Stimulated activated CD8-positive, alpha-beta memory T cell treated with anti-CD3 and anti-CD28 coated beads, Interleukin-15, amount 100 ng/mL, for 1 hour (primary cell): ENCODE data around the gene TIFAB.

ENCODE experiments used
- DNase-seq: peaks from one replicate; pipeline ENCODE4 v3.0.0-alpha.2; 2020; ENCODE audit warnings: low read depth

TIFAB gene

GRCh38 chr5:135442431-135443160 lies 9.6 kb downstream of the TIFAB start:
- no peak for DNase-seq

DNA sequence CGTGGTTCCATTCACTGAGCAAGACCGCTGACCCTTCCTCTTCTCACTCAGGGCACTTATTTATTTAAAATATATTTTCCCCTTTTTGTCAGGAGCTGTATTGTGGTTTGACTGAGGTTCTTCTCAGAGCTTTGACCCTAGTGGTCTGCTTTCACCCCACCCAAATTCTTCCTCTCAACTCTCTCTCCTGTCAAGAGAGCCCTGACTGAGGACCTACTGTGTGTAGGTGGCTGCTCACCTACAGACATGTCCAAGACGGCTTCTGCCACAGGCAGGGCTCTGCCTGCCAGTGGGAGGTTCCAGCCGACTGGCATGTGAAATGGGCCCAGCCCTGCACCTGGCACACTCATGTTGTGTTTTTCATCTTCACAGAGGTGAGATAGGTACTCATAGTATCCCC lies 10.2 kb downstream of the TIFAB start:
- no peak for DNase-seq

GRCh38 chr5:135441350-135441831 lies 10.8 kb downstream of the TIFAB start:
- DNase-seq = no peak

GRCh38 chr5:135440916-135441315 lies 11.2 kb downstream of the TIFAB start:
- no peak for DNase-seq

DNA sequence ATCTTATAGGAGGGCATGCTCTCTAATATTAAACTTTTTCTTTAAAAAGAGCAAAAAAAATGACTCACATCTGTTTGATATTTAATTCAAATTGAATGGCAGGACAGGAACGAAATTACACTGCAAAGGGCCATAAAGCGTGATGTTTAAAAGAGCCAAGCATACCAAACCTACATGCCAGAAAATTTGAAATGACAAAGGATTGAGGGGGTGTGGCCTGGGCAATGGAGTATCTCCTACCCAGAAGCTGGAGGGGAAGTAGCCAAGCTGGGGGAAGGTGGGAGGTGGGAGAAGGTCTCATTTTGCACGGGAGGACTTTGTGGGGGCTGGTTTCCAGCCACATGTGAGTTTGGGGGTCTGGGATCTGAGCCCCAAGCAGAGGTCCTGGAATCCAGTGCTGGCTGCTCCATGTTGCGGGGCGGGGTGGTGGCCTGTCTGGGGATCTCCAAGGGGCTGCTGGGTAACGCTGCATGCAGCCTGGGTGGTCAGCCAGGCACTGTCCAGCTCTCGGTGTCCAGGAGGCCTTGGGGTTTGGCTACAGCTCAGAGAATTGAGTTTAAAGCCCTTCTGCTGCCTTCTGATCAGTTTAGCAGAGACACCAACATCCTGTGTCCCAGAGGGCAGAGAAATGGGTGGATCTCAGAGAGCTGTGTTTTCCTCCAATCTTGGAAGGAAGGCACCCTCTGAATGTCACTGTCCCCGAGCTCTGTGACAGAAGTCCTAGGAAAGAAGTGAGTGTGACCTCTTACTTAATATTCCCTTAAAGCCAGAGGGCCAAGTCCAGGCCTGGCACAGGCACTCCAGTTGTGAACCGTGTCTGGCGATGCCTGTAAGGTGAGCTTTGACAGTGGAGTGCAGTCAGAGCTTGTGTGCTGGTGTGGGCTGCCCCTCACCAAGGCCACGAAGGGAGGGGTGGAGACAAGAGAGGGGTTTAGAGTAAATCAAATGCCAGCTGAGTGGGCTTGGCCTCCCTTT lies 12.6 kb downstream of the TIFAB start:
- no peak for DNase-seq

DNA sequence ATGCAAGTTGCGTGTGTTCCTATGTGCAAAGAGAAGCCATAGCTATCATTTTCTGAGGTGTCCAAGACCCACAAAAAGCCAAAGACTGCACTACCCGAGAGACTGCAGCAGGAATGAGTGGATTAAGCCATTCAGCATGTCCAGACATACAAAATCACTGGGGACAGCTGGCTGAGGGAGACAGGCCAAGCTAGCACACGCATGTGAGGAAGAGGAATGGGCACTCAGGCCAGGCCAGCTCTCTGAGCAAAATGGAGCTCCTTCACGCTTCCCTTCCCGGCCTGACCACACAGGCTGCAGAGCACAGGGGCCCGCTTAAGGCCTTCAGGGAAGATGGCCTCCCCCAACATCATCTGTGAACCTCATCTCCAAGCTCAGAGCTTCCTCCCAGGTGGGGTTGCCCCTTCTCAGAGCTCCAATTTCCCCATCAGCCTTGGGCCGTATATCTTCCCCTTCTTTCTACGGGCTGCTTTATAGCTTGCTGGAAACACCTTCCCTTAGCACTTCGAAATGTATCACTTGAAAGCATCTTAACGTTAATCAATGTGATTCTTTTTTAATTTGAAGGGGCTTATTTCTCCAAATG lies 13.4 kb downstream of the TIFAB start:
- DNase-seq = no peak

DNA sequence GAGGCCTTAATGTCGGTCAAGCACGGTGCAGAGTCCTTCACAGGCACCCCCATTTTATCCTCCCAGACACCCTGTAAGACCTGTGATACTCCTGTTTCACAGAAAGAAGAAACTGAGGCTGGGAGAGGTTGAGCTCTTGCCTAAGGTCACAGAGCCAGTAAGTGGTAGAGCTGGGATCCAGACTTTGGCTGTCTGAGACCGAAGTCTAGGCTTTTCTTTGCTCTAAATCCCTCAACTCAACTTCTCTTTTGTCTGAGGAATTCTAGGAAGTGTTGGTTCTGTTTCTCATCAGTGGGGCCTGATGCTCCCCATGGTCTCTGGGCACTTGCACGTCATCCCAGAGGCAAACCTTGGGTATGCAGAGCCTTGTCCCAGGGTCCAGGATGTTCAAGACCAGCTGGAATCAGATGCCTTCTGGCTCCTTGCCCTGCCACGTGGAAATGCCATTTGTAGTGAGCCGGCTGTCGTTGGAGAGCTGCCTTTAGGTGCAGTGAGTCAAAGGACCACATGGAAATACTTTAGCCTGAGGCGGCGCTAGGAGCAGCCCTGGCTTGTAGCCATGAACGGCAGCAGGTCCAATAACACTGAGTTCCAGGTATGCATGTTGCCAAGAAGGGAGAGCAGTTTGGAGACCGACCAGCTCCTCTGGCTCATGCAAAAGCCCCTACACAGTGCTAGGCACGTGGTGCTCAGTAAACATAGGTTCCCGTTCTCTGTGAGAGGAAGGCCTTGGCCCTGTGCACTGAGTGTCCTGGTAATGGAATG lies 14.2 kb downstream of the TIFAB start:
- no peak for DNase-seq

DNA sequence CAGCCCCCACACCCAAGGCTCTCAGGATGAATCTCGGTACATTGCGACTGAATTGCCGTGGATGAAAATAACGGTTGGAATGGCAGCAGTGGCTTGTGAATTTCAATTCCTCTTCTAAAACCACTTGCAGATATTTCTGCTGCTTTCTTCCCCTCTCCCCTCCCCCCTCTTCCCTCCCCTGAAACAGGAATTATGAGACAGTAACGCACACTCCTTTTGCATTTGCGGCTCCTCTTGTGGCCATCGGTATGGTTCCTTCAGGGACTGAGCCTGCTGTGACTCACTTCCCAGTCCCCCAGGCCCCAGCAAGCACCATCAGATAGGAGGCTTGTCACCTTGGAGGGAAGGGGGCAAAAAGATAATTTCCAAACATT lies 14.7 kb downstream of the TIFAB start:
- no peak for DNase-seq

DNA sequence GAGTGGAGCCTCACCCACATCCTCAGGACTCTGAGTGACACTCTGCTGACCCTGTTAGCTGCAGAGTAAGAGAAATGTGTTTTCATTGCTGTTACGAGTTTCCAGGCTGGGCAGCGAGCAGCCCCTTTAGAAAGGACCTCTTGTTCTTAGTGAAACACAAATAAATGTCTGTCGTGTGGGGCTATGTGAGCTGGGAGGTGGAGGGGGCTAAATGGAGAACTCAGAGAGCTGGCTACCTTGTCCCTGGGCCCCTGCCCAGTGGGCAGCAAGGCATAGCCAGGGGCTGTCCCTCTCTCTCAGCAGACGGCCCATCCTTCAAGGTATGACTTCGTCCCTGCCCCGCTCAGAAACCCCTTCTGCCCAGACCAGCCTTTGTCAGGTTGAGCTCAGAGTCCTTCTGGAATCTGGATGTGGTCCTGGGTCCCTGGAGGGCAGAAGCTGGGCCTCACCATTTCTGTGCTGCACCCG lies 15.2 kb downstream of the TIFAB start:
- DNase-seq = no peak

GRCh38 chr5:135435467-135436330 lies 16.5 kb downstream of the TIFAB start:
- no peak for DNase-seq

DNA sequence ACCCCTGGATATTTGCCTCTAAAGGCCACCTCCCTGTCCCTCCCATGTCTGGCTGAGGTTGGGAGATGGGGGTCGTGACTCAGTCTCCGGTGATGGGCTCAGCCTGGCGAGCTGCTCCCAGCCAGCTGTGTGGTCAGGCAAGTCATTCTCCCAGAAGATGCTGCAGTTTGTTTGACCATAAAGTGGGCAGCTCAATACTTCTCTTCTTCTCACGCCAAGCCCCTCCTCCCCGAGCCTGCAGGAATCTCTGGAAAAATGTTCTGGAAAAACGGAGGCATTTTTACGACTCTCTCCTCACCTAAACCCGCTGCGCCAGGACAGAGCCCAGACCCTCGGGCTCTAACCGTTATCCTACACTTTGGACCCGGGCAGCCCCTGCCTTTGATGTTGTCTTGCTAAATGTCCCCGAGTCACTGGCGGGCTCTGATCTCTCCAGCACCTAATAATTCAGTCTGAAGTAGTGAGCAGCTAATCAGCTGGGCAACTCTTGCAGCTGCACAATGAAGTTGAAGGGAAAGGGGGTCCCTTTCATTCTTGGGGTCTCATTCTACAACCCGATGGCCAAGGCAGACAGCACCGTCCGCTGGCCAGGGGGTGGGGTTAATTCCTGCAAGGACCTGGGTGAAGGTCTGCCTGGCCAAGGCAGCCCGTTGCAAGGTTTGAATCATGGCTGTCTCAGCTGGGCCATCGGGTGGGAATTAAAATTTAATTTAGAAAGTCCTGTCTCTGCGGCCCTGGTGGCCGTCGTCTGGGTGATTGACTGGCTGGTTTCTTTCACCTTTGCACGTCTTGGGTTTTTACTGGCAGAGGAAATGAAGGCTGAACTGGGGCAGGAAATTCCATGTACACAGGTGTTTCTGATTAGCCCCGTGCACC lies 17.3 kb downstream of the TIFAB start:
- no peak for DNase-seq

DNA sequence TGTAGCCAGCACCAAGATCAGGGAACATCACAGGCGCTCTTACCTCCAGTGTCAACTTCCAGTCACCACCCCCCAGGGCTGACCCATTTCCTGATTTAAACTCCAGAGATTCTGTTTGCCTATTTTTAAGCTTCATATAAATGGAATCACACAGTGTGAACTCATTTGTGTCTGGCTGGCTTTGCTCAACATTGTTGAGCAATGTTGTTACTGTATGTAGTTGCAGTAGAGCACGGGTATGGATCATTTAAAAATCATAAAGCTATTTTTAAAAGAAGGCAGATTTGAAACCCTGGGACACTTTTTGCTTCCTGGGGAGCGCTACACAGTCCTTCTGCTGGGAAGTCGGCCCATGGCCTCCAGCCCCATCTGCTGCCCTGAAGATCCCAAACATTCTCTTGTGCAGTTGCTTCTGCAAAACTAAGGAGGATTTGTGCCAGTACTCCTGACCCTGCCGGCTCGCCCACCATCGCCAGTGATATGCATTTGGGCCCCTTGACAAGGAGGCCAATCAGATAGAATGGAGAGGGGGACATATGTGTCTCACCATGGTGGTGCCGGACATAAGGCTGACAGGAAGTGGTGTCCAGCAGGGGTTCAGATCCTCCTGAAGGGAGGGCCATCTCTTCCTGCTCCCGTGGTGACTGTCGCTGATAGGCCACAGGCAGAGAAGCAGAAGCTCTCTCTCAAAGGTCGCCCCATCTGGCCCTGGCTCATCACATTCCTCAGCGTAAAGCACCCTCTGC lies 18.3 kb downstream of the TIFAB start:
- no peak for DNase-seq

- DNase-seq = no peak
These were observed 20.0 kb downstream of the TIFAB start for GRCh38 chr5:135432113-135432512.

DNA sequence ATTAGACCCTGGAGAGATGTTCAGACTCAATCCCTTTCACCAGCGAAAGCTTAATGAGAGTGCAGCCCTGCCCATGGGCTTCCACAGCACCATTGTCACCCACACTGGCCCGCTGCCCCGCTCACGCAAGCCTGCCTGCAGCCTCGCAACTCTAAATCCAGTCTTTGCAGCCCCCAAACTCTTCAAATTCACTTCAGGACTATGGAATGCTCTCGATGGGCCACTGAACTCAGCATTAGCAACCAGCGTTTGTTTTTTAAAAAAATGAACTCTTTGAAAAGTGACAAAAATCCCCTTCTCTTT lies 22.1 kb downstream of the TIFAB start:
- DNase-seq = no peak

DNA sequence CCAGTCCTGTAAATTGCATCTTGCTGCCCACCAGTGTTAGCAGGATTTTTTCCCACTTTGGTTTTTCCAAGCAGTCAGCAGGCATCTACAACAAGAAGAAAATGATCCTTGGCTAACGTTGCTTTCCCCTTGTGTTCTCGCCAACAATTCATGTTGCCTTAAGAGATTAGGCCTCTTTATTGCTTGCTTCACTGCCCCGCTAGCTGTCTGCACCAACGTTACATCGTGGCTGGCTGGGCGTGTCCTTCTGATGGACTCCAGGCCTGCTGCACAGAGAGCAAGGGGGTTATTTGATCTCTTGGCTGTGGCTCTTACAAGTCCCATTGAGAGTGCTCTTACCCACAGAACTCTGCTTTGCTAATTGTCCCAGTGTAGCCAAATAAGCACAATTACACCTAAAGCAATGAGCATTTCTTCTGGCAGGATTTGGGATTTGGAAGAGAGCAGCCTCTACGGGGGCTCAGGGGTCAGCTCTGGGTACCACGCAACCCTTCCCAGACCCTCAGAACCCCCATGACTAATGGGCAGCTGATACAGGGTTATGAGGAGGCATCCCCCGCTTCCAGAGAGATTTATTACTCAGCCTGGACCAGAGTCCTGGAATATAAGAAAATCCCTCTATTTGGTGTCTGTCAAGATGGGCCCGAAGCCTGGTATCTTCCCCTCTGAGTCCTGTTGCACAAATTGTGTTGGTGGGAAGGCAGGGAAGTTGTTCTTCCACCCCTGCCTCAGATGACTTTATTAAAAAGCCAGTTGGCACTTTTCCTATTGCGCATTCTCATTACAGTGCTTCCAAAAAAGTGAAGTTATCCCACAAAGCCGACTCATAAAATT lies 22.6 kb downstream of the TIFAB start:
- DNase-seq = no peak

DNA sequence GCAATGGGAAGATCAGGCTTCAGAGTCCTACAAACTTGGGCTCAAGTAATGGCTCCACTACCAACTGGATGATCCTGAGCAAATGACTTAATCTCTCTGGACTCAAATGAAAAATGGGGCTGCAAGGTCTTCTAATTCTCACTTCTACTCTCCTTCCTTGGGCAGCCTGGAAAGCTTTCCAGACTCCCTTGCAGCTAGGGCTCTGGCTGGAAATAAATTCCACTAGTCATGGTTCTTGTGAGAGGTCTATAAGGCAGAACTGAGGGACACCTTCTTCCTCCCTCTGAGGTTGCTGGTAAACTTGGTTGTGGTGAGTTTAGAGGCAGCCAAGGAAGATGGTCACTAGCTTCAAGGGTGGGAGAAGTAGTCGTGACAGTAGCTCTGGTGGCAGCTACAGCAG lies 23.6 kb downstream of the TIFAB start:
- no peak for DNase-seq

GRCh38 chr5:135426102-135427082 lies 25.8 kb downstream of the TIFAB start:
- DNase-seq = no peak
